ENCODE results near the gene PHLDB1.

Gene PHLDB1

GRCh38 chr11:118622376-118623268 is 15.2 kb downstream of the PHLDB1 start:
- DNase-seq = no peak

GRCh38 chr11:118623269-118623655 is 15.8 kb downstream of the PHLDB1 start:
- DNase-seq = no peak

GRCh38 chr11:118625036-118625690 is 17.7 kb downstream of the PHLDB1 start:
- no peak for DNase-seq

GRCh38 chr11:118625976-118626375 is 18.6 kb downstream of the PHLDB1 start:
- peak; percentile 61 for DNase-seq

- no peak for DNase-seq
These were observed 20.2 kb downstream of the PHLDB1 start for GRCh38 chr11:118627566-118627965.

GRCh38 chr11:118628031-118628430 is 20.6 kb downstream of the PHLDB1 start:
- no peak for DNase-seq

GRCh38 chr11:118628432-118628831 is 21.0 kb downstream of the PHLDB1 start:
- DNase-seq = no peak

- DNase-seq = no peak
These were observed 21.6 kb downstream of the PHLDB1 start for GRCh38 chr11:118628861-118629549.

DNA sequence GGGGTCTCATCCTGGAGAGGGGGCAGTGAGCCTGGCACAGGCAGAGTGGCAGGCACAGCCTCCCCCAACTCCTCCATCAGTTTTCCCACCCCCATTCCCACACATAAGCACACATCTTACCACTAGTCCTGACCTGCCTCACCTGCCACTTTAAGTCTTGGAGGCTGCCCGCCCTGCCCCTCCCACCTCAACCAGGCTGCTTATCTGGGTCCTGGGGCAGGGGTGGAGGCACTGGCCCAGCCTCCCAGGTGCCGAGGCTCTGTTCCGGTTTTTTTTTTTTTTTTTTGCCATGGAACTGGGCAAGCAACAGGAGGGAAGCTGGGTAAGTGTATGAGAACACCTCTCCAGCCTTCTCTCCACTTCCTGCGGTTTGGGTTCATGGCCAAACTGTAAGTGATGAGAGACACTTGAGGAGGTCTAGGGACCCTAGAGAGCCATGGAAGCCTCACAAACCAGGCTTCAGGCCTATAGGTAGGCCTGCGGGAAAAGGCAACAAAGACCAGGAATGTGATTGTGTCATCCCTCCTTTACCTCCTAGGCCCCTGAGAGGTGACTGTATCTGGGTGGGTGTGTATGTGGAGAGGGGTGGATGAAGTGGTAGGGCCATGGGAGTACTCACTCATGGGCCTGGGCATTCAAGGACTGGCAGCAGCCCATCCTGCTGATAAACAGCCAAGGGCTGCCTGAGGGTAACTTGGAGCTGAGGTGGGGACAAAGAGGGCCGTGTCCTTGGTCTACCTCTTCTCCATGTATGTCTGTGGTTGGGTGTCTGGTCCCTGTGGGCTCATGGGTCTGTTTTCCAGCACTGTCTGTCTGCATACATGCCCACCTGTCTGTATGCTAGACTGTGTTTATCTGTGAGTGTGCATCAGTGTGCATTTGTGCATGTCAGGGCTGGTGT is 22.6 kb downstream of the PHLDB1 start:
- no peak for DNase-seq

- no peak for DNase-seq
These were observed 23.9 kb downstream of the PHLDB1 start for GRCh38 chr11:118631142-118631909.

- DNase-seq = no peak
These were observed 25.3 kb downstream of the PHLDB1 start for GRCh38 chr11:118632577-118633318.

GRCh38 chr11:118633319-118633690 is 25.9 kb downstream of the PHLDB1 start:
- DNase-seq = no peak

GRCh38 chr11:118633979-118634378 is 26.6 kb downstream of the PHLDB1 start:
- no peak for DNase-seq

DNA sequence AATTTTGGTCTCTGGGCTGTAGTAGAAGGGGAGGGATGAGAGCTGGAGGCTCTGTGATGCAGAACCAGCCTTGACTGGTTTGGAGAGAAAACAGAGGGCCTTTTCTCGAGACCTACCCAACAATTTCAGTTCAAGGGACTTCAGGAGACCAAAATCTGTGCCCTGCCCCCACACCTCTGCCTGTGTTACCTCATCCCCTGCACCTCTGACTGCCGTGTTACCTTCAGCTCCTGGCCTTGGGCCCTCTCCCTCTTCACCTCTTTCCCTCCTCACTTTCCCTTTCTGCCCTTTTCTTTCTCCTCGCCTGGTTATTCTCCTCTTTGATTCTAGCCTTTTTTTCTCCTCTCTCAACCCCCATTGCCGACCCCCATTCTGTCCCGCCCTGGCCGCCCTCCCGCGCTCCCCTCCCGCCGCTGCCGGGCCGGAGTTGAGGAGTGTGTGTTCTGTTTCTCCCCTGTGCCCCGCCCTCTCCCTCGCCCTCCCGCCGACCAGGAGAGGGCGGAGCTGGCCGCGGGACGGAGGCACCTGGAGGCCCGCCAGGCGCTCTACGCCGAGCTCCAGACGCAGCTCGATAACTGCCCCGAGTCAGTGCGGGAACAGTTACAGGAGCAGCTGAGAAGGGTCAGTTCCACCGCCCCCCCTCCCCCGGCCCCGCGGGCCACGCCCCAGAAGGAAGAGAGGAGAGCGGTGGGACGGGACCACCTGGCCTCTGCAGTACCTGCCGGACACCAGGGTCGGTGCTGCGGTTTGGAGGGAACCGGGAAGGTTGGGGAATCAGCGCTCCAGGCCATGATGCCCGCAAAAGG is 27.2 kb downstream of the PHLDB1 start:
- DNase-seq = peak; percentile 48

DNA sequence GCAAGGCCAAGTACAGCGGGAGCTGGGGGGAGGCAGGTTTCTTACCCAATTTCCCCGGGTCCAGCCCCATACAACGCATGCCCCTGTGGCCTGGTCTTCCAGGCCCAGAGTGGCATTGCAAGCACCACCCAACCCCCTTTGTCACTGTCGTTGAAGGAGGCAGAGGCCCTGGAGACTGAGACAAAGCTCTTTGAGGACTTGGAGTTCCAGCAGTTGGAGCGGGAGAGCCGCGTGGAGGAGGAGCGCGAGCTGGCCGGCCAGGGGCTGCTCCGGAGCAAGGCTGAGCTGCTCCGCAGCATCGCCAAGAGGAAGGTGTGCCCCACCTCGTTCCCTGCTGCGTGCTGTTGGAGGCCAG is 27.8 kb downstream of the PHLDB1 start:
- no peak for DNase-seq

DNA sequence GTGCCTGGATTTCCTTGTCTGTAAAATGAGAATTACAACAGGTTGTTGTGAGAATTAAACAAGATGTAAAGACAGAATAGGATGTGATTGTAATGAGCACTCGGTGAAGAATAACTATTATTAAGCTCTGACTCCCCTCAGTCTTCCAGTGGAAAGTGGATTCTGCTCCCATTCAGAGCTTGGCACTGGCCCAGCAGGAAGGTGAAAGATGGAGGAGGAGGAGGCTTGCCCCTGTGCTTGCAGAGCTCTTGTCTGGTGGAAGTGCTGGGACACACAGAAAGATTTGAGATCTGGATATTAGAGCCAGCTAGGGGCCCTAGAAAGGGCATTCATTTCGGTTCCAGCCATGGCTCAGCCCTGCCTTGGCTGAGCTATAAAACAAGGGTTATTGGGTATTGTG is 28.2 kb downstream of the PHLDB1 start:
- no peak for DNase-seq

DNA sequence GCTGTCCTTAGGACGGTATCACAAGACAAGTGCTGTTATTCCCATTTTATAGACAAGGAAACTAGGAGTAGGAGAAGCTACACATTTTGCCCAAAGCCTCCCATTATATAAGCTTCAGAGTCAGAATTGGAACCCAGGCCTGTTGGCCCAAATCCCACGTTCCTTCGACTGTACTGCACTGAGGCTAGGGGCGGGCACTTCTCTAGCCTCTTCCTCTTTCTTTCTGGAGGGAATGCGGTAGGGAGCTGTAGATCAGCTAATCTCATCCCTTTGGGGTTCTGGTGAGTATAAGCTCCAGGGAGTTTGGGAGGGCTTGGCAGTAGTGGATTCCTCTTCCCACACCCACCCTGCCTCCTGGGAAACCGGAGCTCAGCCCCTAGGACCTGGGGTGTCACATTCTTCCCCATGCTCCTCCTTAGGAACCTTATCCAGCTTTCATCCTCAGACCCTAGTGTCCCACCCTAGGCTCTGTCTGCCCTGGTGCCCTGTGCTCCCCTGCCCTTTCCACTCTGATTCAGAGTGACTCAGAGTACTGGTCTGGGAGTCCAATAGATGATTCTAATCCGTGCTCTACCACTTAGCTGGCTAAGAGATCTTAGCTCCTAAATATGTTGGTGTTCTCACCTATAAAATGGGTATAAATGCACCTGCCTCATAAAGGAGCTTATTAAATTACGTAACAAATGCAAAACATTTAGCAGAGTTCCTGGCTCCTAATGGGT is 29.3 kb downstream of the PHLDB1 start:
- no peak for DNase-seq

GRCh38 chr11:118638726-118639125 is 31.3 kb downstream of the PHLDB1 start:
- DNase-seq = no peak

- DNase-seq = no peak
These were observed 32.5 kb downstream of the PHLDB1 start for GRCh38 chr11:118639899-118640298.

Data from hematopoietic multipotent progenitor cell treated with erythropoietin and hydrocortisone succinate and interleukin-3 and kit ligand, for 6 days (in vitro differentiated cells).